Lung (tissue), 12 donors: ENCODE data around the gene LDLRAP1. TPM values are rescaled to one million over a fixed set of nuclear protein-coding genes. Genes with fewer than 3 reads are reported as not detected.

ENCODE experiments used
- ATAC-seq: fragments of 200-7000 bp; cut with Tn5 transposase; one replicate; pipeline ENCODE4 v1.9.1; 2020; ENCODE audit warnings: moderate number of reproducible peaks; ENCODE audit not compliant: insufficient read depth, low FRiP score
- DNase-seq, 3 donors: peaks; one replicate each; pipeline ENCODE4 v3.0.0-alpha.2; 2013 to 2017
- H3K27ac ChIP-seq, 2 donors: one replicate each; pipeline ENCODE4 v1.5.1; 2013; ENCODE audit warnings: mild to moderate bottlenecking in 2 of 2, moderate library complexity in 2 of 2, control low read depth in 1 of 2, inconsistent platforms in 1 of 2, low read depth in 1 of 2, low read length in 1 of 2
- H3K27me3 ChIP-seq, 3 donors: one replicate each; pipeline ENCODE4 v1.5.1; 2013; ENCODE audit warnings: low read length in 2 of 3; ENCODE audit not compliant: control insufficient read depth in 3 of 3, insufficient read depth in 3 of 3
- H3K36me3 ChIP-seq, 4 donors: one replicate each; pipeline ENCODE4 v1.5.1; 2013; ENCODE audit warnings: low read length in 4 of 4, mild to moderate bottlenecking in 1 of 4, moderate library complexity in 1 of 4; ENCODE audit not compliant: control insufficient read depth in 4 of 4, insufficient read depth in 4 of 4
- H3K4me1 ChIP-seq, 5 donors: one replicate each; pipeline ENCODE4 v1.5.1; 2013; ENCODE audit warnings: low read length in 5 of 5, mild to moderate bottlenecking in 2 of 5, moderate library complexity in 1 of 5; ENCODE audit not compliant: control insufficient read depth in 5 of 5, insufficient read depth in 5 of 5
- H3K4me3 ChIP-seq: one replicate; pipeline ENCODE4 v1.5.1; 2013; ENCODE audit warnings: mild to moderate bottlenecking, control low read depth, moderate library complexity
- H3K9ac ChIP-seq, 2 donors: one replicate each; pipeline ENCODE4 v1.5.1; 2013; ENCODE audit warnings: low read length in 2 of 2, control low read depth in 1 of 2; ENCODE audit not compliant: insufficient read depth in 1 of 2
- H3K9me3 ChIP-seq, 4 donors: one replicate each; pipeline ENCODE4 v1.5.1; 2013; ENCODE audit warnings: low read length in 3 of 4, mild to moderate bottlenecking in 1 of 4, moderate library complexity in 1 of 4; ENCODE audit not compliant: control insufficient read depth in 4 of 4, insufficient read depth in 3 of 4
- CTCF ChIP-seq: IDR thresholded peaks from 2 replicates; pipeline ENCODE4 v1.5.1; 2012; ENCODE audit warnings: mild to moderate bottlenecking; ENCODE audit errors: control extremely low read depth, extremely low read depth
- WGBS, 2 donors: extraction: QIAGEN DNeasy Blood & Tissue Kit; methylation state at CpG; one replicate each; pipeline ENCODE4 v1.1.7; 2013; 5-methylcytosine and 5-hydroxymethylcytosine counted together
- polyA plus RNA-seq, 2 donors: library from polyadenylated mRNA; stranded (reverse); fragments of 200-250 nt; gene quantifications; one replicate each; pipeline ENCODE4 v1.2.1, GENCODE V29; 2013
- total RNA-seq, 2 donors: library from RNA; depleted of rRNA in 1 of 2; stranded (reverse); fragments of >200 nt in 1 of 2; gene quantifications; one replicate each; pipeline ENCODE4 v1.2.1, GENCODE V29; 2014 to 2021
- donor health status: control.
- donor health status: control.
- donor health status: Bipolar disorder and iron deficiency.
- donor health status: healthy.
- donor health status: DM: yes; HTN: yes; CAD: no.

LDLRAP1 gene
- total and polyA plus RNA-seq, 4 donors = 15.2 to 23.4 (median 18.3) TPM

- TF ChIP-seq CTCF = no peak
- Histone ChIP-seq H3K4me3 (no peak overlapping the region), H3K9ac (no peak overlapping the region), H3K27ac (peak overlapping the region in 1 of 2 donors; percentile 84), H3K9me3 (no peaks in the 10 kb centered on the region), H3K27me3 (no peaks in the 10 kb centered on the region), H3K4me1 (peaks cover 0 to 29% (median 7%) of the 10 kb centered on the region in 5 donors), H3K36me3 (peaks cover 0 to 15% (median 7%) of the 10 kb centered on the region in 4 donors)
- DNase-seq = no peak
- ATAC-seq = no peak
- WGBS, 2 donors = 67 to 69% methylated on average over 21 of the region's 21 CpGs
Measured at GRCh38 chr1:25566730-25567341, 23.4 kb downstream of the LDLRAP1 start.

GRCh38 chr1:25567710-25568089, 24.3 kb downstream of the LDLRAP1 start:
- ATAC-seq = no peak
- Histone ChIP-seq H3K36me3 (peaks cover 0 to 15% (median 7%) of the 10 kb centered on the region in 4 donors), H3K4me3 (no peak overlapping the region), H3K9me3 (no peaks in the 10 kb centered on the region), H3K9ac (no peak overlapping the region), H3K27me3 (no peaks in the 10 kb centered on the region), H3K27ac (peak overlapping the region in 1 of 2 donors; percentile 84), H3K4me1 (peaks cover 0 to 29% (median 4%) of the 10 kb centered on the region in 5 donors)
- DNase-seq = no peak
- WGBS, 2 donors = 78 to 88% methylated on average over 10 of the region's 10 CpGs
- no peak for TF ChIP-seq CTCF

GRCh38 chr1:25568090-25568833, 24.9 kb downstream of the LDLRAP1 start:
- no peak for TF ChIP-seq CTCF
- peak; percentile 42 to 62 (median 47) for DNase-seq
- no peak for ATAC-seq
- H3K27ac ChIP-seq = peak overlapping the region in 1 of 2 donors; percentile 84
- 51 to 68% methylated on average over 20 to 21 of the region's 21 CpGs for WGBS, 2 donors
- peaks cover 0 to 15% (median 7%) of the 10 kb centered on the region in 4 donors for H3K36me3 ChIP-seq
- peaks cover 0 to 29% (median 4%) of the 10 kb centered on the region in 5 donors for H3K4me1 ChIP-seq
- no peak overlapping the region for H3K4me3 ChIP-seq
- no peak overlapping the region for H3K9ac ChIP-seq
- H3K9me3 ChIP-seq = no peaks in the 10 kb centered on the region
- no peaks in the 10 kb centered on the region for H3K27me3 ChIP-seq
